ENCODE results near the gene NF1. TPM values are rescaled to one million over a fixed set of nuclear protein-coding genes. Genes with fewer than 3 reads are reported as not detected.
"Not testable (repeated sequence)": the region's sequence is repeated elsewhere in the genome, so short reads cannot be mapped to it uniquely, and the experiment has no call there.

The NF1 gene
- total RNA-seq, 2 experiments from 2014 or later, result 15.5 to 18.7 TPM

- Histone ChIP-seq H3K4me1 (ENCODE audit: insufficient read depth, low read length) (no peaks in the 10 kb centered on the region), H3K27me3 (ENCODE audit: control insufficient read depth in 1 of 2, insufficient read depth in 2 of 2, low read length in 2 of 2) (no peaks in the 10 kb centered on the region), H3K27ac (ENCODE audit: low read depth in 1 of 2, low read length in 2 of 2) (no peak overlapping the region), H3K36me3 (ENCODE audit: insufficient read depth, low read length) (no peaks in the 10 kb centered on the region), H3K4me3 (ENCODE audit: low read length) (no peak overlapping the region), H3K9me3 (ENCODE audit: control insufficient read depth in 1 of 2, insufficient read depth in 1 of 2, low read length in 2 of 2) (no peaks in the 10 kb centered on the region)
- H3K27me3 Mint-ChIP-seq, result no peaks in the 10 kb centered on the region
- no peaks in the 10 kb centered on the region for H3K9me3 Mint-ChIP-seq
- no peaks in the 10 kb centered on the region for H3K4me1 Mint-ChIP-seq (ENCODE audit: low read depth)
- CTCF ChIA-PET, result interaction anchor here (1.0 kb wide), 1 partner anchor 12 kb away, joined by 3 read pairs; no protein-coding TSS in a partner anchor
- H3K4me3 Mint-ChIP-seq, result no peak overlapping the region
- H3K27ac Mint-ChIP-seq, result no peak overlapping the region
- ATAC-seq (ENCODE audit: poor library complexity) (no peak), DNase-seq (no peak)
- POLR2A ChIA-PET, result interaction anchor here (1.3 kb wide), 1 partner anchor 63 kb away, joined by 3 read pairs; no protein-coding TSS in a partner anchor
- intact Hi-C loops (cut with DNase I, micrococcal nuclease), result no loop called here
- H3K36me3 Mint-ChIP-seq (ENCODE audit: low read depth), result peaks cover 8% of the 10 kb centered on the region
- no peak for TF ChIP-seq CTCF (IDR thresholded peaks at IDR 0.05)
These were observed 162.2 kb downstream of the NF1 start for GRCh38 chr17:31256936-31257335.

GRCh38 chr17:31260151-31260550 lies 165.4 kb downstream of the NF1 start:
- no peak overlapping the region for H3K27ac Mint-ChIP-seq
- H3K4me3 ChIP-seq (ENCODE audit: low read length), result no peak overlapping the region
- peaks cover 8% of the 10 kb centered on the region for H3K36me3 Mint-ChIP-seq (ENCODE audit: low read depth)
- H3K4me1 ChIP-seq (ENCODE audit: insufficient read depth, low read length), result no peaks in the 10 kb centered on the region
- no peak overlapping the region for H3K27ac ChIP-seq (ENCODE audit: low read depth in 1 of 2, low read length in 2 of 2)
- H3K27me3 ChIP-seq (ENCODE audit: control insufficient read depth in 1 of 2, insufficient read depth in 2 of 2, low read length in 2 of 2), result no peaks in the 10 kb centered on the region
- peaks cover 4% of the 10 kb centered on the region for H3K36me3 ChIP-seq (ENCODE audit: insufficient read depth, low read length)
- ATAC-seq (ENCODE audit: poor library complexity), result no peak
- no peak for DNase-seq
- no peaks in the 10 kb centered on the region for H3K4me1 Mint-ChIP-seq (ENCODE audit: low read depth)
- no peak overlapping the region for H3K4me3 Mint-ChIP-seq
- ChIA-PET POLR2A (no interaction called here), CTCF (no interaction called here)
- no peaks in the 10 kb centered on the region for H3K9me3 Mint-ChIP-seq
- intact Hi-C loops (cut with DNase I, micrococcal nuclease), result loop anchor here in 1 of 2 experiments (10.0 kb wide), 1 partner anchor 65 kb away; the partner anchor contains the start of gene EVI2A
- H3K27me3 Mint-ChIP-seq, result no peaks in the 10 kb centered on the region
- no peaks in the 10 kb centered on the region for H3K9me3 ChIP-seq (ENCODE audit: control insufficient read depth in 1 of 2, insufficient read depth in 1 of 2, low read length in 2 of 2)
- no peak for TF ChIP-seq CTCF (IDR thresholded peaks at IDR 0.05)

- no peak for ATAC-seq (ENCODE audit: poor library complexity)
- H3K4me1 ChIP-seq (ENCODE audit: insufficient read depth, low read length), result no peaks in the 10 kb centered on the region
- Mint-ChIP-seq H3K4me1 (ENCODE audit: low read depth) (peaks cover 6% of the 10 kb centered on the region), H3K9me3 (no peaks in the 10 kb centered on the region), H3K27me3 (no peaks in the 10 kb centered on the region), H3K27ac (no peak overlapping the region), H3K4me3 (no peak overlapping the region), H3K36me3 (ENCODE audit: low read depth) (peaks cover 14% of the 10 kb centered on the region)
- no peak overlapping the region for H3K4me3 ChIP-seq (ENCODE audit: low read length)
- intact Hi-C loops (cut with DNase I, micrococcal nuclease), result loop anchor here in 1 of 2 experiments (10.0 kb wide), 1 partner anchor 63 kb away; the partner anchor contains the start of gene EVI2A
- H3K36me3 ChIP-seq (ENCODE audit: insufficient read depth, low read length), result peaks cover 8% of the 10 kb centered on the region
- CTCF ChIA-PET, result interaction anchor here (1.2 to 1.4 kb wide), 2 partner anchors 9 to 54 kb away, joined by 4 read pairs; no protein-coding TSS in a partner anchor
- H3K27ac ChIP-seq (ENCODE audit: low read depth in 1 of 2, low read length in 2 of 2), result no peak overlapping the region
- H3K9me3 ChIP-seq (ENCODE audit: control insufficient read depth in 1 of 2, insufficient read depth in 1 of 2, low read length in 2 of 2), result no peaks in the 10 kb centered on the region
- H3K27me3 ChIP-seq (ENCODE audit: control insufficient read depth in 1 of 2, insufficient read depth in 2 of 2, low read length in 2 of 2), result no peaks in the 10 kb centered on the region
- DNase-seq, result no peak
- POLR2A ChIA-PET, result interaction anchor here (1.0 kb wide), 1 partner anchor 48 kb away, joined by 5 read pairs; no protein-coding TSS in a partner anchor
- TF ChIP-seq CTCF (IDR thresholded peaks at IDR 0.05), result no peak
These were observed 166.8 kb downstream of the NF1 start for GRCh38 chr17:31261601-31262000.

- ATAC-seq (ENCODE audit: poor library complexity); H3K27me3 ChIP-seq (ENCODE audit: control insufficient read depth in 1 of 2, insufficient read depth in 2 of 2, low read length in 2 of 2); H3K27me3 Mint-ChIP-seq; CTCF ChIA-PET; H3K9me3 Mint-ChIP-seq; H3K27ac Mint-ChIP-seq; H3K4me1 Mint-ChIP-seq (ENCODE audit: low read depth); H3K9me3 ChIP-seq (ENCODE audit: control insufficient read depth in 1 of 2, insufficient read depth in 1 of 2, low read length in 2 of 2); H3K4me3 Mint-ChIP-seq; DNase-seq; H3K27ac ChIP-seq (ENCODE audit: low read depth in 1 of 2, low read length in 2 of 2); H3K36me3 ChIP-seq (ENCODE audit: insufficient read depth, low read length); H3K4me1 ChIP-seq (ENCODE audit: insufficient read depth, low read length); H3K4me3 ChIP-seq (ENCODE audit: low read length): not testable (repeated sequence)
- peaks cover 14% of the 10 kb centered on the region for H3K36me3 Mint-ChIP-seq (ENCODE audit: low read depth)
- POLR2A ChIA-PET, result interaction anchor here (1.9 kb wide), 1 partner anchor 48 kb away, joined by 4 read pairs; no protein-coding TSS in a partner anchor
- intact Hi-C loops (cut with DNase I, micrococcal nuclease), result loop anchor here in 1 of 2 experiments (10.0 kb wide), 1 partner anchor 62 kb away; the partner anchor contains the start of gene EVI2A
These were observed 168.1 kb downstream of the NF1 start for GRCh38 chr17:31262923-31263322.

Data from CD4-positive, alpha-beta T cell (primary cell).